Fibroblast of lung (primary cell): ENCODE measurements around the gene FNDC11. TPM values are rescaled to one million over a fixed set of nuclear protein-coding genes. Genes with fewer than 3 reads are reported as not detected.

Experiments used
- DNase-seq, 2 donors: peaks; one replicate each; pipeline versions ENCODE4 v3.0.0 to v3.0.0-alpha.2; 2010; ENCODE audit warnings: low read depth in 2 of 2
- H2AFZ ChIP-seq: 2 replicates; pipeline ENCODE4 v1.5.1; 2012; ENCODE audit warnings: low read length, control low read depth, inconsistent platforms
- H3K27ac ChIP-seq: 2 replicates; pipeline ENCODE4 v1.5.1; 2011; ENCODE audit warnings: low read length, control low read depth; ENCODE audit not compliant: insufficient read depth
- H3K27me3 ChIP-seq: 2 replicates; pipeline ENCODE4 v1.5.1; 2011; ENCODE audit warnings: mild to moderate bottlenecking, low read length; ENCODE audit not compliant: control insufficient read depth, insufficient read depth
- H3K36me3 ChIP-seq: 2 replicates; pipeline ENCODE4 v1.5.1; 2011; ENCODE audit warnings: low read length; ENCODE audit not compliant: control insufficient read depth, insufficient read depth
- H3K4me1 ChIP-seq: 2 replicates; pipeline ENCODE4 v1.5.1; 2011; ENCODE audit warnings: low read length; ENCODE audit not compliant: control insufficient read depth, insufficient read depth; ENCODE audit errors: extremely low read depth
- H3K4me2 ChIP-seq: 2 replicates; pipeline ENCODE4 v1.5.1; 2011; ENCODE audit warnings: low read length, control low read depth; ENCODE audit not compliant: insufficient read depth; ENCODE audit errors: extremely low read depth
- H3K4me3 ChIP-seq, 4 experiments: fragments of 200-600 bp in 1 of 4; sonication (generic) in 1 of 4; replicated peaks in 1 of 4; 2 replicates each; pipeline ENCODE4 v1.5.1; 2011 to 2016; ENCODE audit warnings: low read length in 4 of 4, low read depth in 3 of 4, mild to moderate bottlenecking in 3 of 4, control low read depth in 2 of 4, inconsistent platforms in 1 of 4, mixed read lengths in 1 of 4; ENCODE audit not compliant: insufficient read depth in 1 of 4; ENCODE audit errors: control extremely low read depth in 1 of 4
- H3K79me2 ChIP-seq: 2 replicates; pipeline ENCODE4 v1.5.1; 2012; ENCODE audit warnings: mild to moderate bottlenecking, low read length, inconsistent platforms; ENCODE audit not compliant: control insufficient read depth, insufficient read depth
- H3K9ac ChIP-seq: 2 replicates; pipeline ENCODE4 v1.5.1; 2011; ENCODE audit warnings: mild to moderate bottlenecking, low read length, control low read depth; ENCODE audit not compliant: insufficient read depth
- H3K9me3 ChIP-seq: 2 replicates; pipeline ENCODE4 v1.5.1; 2012; ENCODE audit warnings: low read depth, low read length; ENCODE audit not compliant: control insufficient read depth, insufficient read depth
- H4K20me1 ChIP-seq: 2 replicates; pipeline ENCODE4 v1.5.1; 2011; ENCODE audit warnings: low read length; ENCODE audit not compliant: control insufficient read depth, insufficient read depth; ENCODE audit errors: extremely low read depth
- CTCF ChIP-seq, 2 donors: IDR thresholded peaks in 1 of 2; conservative IDR thresholded peaks in 1 of 2; 1 replicate in 1 of 2; 2 replicates in 1 of 2; pipeline ENCODE4 v1.5.1; 2011 to 2012; ENCODE audit warnings: low read length in 2 of 2, control low read depth in 1 of 2, inconsistent platforms in 1 of 2, low read depth in 1 of 2, mild to moderate bottlenecking in 1 of 2
- EZH2 ChIP-seq: IDR thresholded peaks from 2 replicates; pipeline ENCODE4 v1.5.1; 2012; ENCODE audit warnings: low read length, control low read depth, mild to moderate bottlenecking; ENCODE audit errors: missing control alignments
- polyA plus RNA-seq, 2 donors: library from polyadenylated mRNA; depleted of rRNA in 1 of 2; stranded (reverse) in 1 of 2; unstranded in 1 of 2; fragments of >200 nt; gene quantifications; 2 replicates each; pipeline ENCODE4 v1.2.1, GENCODE V29; 2011 to 2012; ENCODE audit warnings: missing spikeins in 1 of 2
- total RNA-seq: library from RNA; depleted of rRNA; stranded (reverse); fragments of >200 nt; gene quantifications from 2 replicates; pipeline ENCODE4 v1.2.1, GENCODE V29; 2014

The FNDC11 gene
- total and polyA plus RNA-seq, 2 donors (not counting 1 experiment from before 2014, with no cell fraction given): 0.22 to 1.7 TPM

GRCh38 chr20:63577317-63577894, 23.4 kb downstream of the FNDC11 start:
- DNase-seq: no peak
- Histone ChIP-seq H2AFZ (no peak overlapping the region), H4K20me1 (no peaks in the 10 kb centered on the region), H3K27me3 (peaks cover 3% of the 10 kb centered on the region), H3K9ac (no peak overlapping the region), H3K36me3 (no peaks in the 10 kb centered on the region), H3K4me2 (no peak overlapping the region), H3K4me3 (no peak overlapping the region), H3K9me3 (no peaks in the 10 kb centered on the region), H3K4me1 (peaks cover 7% of the 10 kb centered on the region), H3K79me2 (peaks cover 5% of the 10 kb centered on the region), H3K27ac (no peak overlapping the region)
- no peak for TF ChIP-seq CTCF (conservative IDR thresholded peaks at IDR 0.05 in 1 of 2, IDR thresholded peaks at IDR 0.05 in 1 of 2; ENCODE audit: low read depth in 1 of 2, low read length in 2 of 2)
- TF ChIP-seq EZH2: no peak

GRCh38 chr20:63578224-63579016, 24.5 kb downstream of the FNDC11 start:
- Histone ChIP-seq H3K9me3 (no peaks in the 10 kb centered on the region), H3K4me1 (peaks cover 5% of the 10 kb centered on the region), H3K27ac (no peak overlapping the region), H2AFZ (no peak overlapping the region), H3K4me3 (no peak overlapping the region), H3K79me2 (peaks cover 2% of the 10 kb centered on the region), H4K20me1 (no peaks in the 10 kb centered on the region), H3K9ac (no peak overlapping the region), H3K36me3 (no peaks in the 10 kb centered on the region), H3K4me2 (no peak overlapping the region), H3K27me3 (peaks cover 3% of the 10 kb centered on the region)
- no peak for TF ChIP-seq EZH2
- TF ChIP-seq CTCF (conservative IDR thresholded peaks at IDR 0.05 in 1 of 2, IDR thresholded peaks at IDR 0.05 in 1 of 2; ENCODE audit: low read depth in 1 of 2, low read length in 2 of 2): no peak
- no peak for DNase-seq

- H2AFZ ChIP-seq: no peak overlapping the region
- no peak for TF ChIP-seq CTCF (conservative IDR thresholded peaks at IDR 0.05 in 1 of 2, IDR thresholded peaks at IDR 0.05 in 1 of 2; ENCODE audit: low read depth in 1 of 2, low read length in 2 of 2)
- no peak for TF ChIP-seq EZH2
These were observed 25.2 kb downstream of the FNDC11 start for GRCh38 chr20:63579017-63579694.

More at GRCh38 chr20:63579017-63579694, 25.2 kb downstream of the FNDC11 start:
- Histone ChIP-seq H3K27me3 (peaks cover 3% of the 10 kb centered on the region), H3K36me3 (no peaks in the 10 kb centered on the region), H3K9me3 (no peaks in the 10 kb centered on the region), H3K4me3 (no peak overlapping the region), H3K4me1 (peaks cover 5% of the 10 kb centered on the region), H3K9ac (no peak overlapping the region), H4K20me1 (no peaks in the 10 kb centered on the region), H3K27ac (no peak overlapping the region), H3K4me2 (no peak overlapping the region), H3K79me2 (no peaks in the 10 kb centered on the region)
- peak in 1 of 2 donors; percentile 9 for DNase-seq
